ENCODE results near the gene ATP6V1F.

The ATP6V1F gene, protein sequence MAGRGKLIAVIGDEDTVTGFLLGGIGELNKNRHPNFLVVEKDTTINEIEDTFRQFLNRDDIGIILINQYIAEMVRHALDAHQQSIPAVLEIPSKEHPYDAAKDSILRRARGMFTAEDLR

DNA sequence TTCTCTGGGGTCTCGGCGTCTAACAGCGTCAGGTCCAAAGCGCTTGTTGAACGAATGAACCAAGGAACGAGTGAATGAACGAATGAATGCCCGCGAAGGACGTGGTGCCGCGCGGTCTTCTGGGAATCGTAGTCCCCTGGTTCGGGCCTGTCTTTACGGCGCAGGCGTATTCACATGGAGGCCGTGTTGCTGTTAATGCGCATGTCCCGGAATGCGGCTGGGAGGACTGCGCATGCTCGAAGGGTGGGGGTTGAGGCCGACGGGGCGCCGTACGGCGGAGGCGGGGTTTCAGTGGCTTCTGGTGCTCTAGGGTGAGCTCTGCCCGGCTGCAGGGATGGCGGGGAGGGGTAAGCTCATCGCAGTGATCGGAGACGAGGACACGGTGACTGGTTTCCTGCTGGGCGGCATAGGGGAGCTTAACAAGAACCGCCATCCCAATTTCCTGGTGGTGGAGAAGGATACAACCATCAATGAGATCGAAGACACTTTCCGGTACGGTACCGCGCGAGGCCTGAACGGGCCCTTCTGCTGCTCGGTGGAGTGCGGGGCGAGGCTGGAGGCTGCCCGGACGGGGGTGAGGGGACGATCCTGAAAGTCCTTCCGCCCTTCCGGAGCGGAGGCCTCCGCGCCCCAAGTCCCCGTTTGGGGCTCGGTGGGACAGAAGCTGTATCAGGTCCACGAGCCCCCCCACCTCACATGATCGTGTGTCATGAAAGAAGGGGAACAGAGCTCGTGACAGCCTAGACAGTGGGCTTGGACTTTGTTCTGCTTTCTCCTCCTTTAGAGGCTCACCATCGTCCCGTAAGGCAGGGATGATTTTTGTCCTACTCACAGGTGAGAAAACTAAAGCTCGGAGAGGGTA lies at the start of gene ATP6V1F:
Gene ATP6V1F (plus strand): TSS at position 286 of the 862 bp plus-strand sequence. CDS start 49 bp downstream, at position 335.
- DNase-seq (ENCODE audit: low spot score), result peak; percentile 98

DNA sequence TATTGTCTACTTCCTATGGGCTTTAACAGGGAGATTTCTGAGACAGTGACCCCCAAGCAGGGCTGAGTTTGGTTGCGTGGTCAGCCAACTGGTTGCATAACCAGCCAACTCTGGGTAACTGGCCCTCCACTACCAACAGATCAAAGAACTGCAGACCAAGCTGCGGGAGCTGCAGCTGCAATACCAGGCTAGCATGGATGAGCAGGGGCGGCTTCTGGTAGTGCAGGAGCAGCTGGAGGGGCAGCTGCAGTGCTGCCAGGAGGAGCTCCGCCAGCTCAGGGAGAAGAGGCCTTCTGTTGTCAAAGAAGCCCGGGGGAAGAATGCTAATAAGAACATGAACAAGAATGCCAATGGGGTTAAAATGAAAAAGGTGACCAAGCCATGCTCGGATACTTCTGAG lies 48.2 kb upstream of the ATP6V1F start:
- no peak for DNase-seq (ENCODE audit: low spot score)

GRCh38 chr7:128815289-128815942 lies 47.2 kb upstream of the ATP6V1F start:
- DNase-seq (ENCODE audit: low spot score), result no peak

- no peak for DNase-seq (ENCODE audit: low spot score)
Measured at GRCh38 chr7:128818694-128819093, 44.0 kb upstream of the ATP6V1F start.

DNA sequence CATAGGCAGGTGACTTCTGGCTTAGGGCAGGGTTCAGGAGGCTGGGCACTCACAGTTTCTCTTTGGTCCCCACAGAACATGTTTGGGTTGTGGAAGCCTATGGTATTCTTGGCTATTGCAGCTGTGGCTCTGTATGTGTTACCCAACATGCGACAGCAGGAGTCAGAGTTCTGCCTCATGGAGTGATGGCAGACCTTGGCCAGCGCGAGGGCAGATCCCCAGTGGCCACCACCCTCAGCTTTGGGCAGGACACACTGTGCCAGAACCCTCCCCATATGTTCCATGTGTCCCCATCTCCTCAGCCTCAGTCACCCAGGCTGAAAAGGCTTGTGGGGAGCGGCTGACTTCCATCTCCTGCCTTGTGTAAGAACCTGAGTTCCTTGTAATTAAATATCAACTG lies 40.9 kb upstream of the ATP6V1F start:
- no peak for DNase-seq (ENCODE audit: low spot score)

DNA sequence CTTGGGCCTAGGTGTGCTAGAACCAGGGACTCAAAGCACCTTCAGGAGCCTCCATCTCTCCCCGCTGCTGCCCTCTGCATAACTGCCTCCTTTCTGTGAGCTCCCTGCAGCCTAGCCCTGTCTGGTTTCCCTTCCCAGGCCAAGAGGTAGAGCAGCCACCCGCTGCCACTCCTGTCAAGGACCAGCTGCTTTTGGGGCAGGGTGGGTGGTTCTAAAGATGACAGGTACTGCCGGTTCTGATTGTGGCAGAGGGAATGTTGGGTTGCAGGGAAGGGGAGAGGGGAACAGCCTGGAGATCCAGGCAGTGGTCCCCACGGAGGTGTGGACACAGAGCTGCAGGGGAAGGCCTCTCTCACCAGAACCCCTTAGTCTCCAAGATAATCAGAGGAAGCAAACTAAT lies 36.1 kb upstream of the ATP6V1F start:
- no peak for DNase-seq (ENCODE audit: low spot score)

GRCh38 chr7:128826916-128827247 lies 35.8 kb upstream of the ATP6V1F start:
- no peak for DNase-seq (ENCODE audit: low spot score)

DNA sequence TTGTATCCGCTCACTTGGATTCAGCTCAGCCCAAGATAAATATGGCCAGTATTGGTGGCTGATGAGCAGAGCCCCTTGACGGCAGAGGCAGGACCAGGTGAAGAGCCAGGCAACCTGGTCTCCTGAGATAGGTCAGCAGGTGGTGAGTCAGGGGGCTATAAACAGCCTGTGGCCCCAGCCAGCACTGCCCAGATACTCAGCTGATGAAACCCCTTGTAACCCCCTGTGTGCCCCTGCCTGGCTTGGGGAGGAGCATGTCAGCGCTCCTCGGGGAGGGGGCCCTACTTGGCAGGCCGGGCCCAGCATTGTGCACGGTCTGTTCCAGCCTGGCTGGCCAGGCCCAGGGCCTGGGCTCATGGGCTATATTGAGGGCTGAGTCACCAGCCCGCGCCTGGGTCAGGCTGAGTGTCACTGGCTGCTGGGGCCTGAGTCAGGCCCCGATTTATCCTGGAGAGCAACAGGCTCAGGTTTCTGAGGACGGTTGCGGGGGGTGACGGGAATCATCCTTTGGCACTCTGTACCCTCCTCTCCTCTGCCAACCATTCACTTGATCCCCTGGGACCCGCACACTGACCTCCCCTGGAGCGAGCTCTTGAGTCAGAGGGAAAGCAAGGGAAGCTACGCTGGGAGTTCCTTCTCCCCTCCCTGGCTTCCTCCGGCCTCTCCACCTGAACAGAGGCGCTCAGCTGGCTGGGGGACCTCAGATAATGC lies 35.3 kb upstream of the ATP6V1F start:
- no peak for DNase-seq (ENCODE audit: low spot score)

DNA sequence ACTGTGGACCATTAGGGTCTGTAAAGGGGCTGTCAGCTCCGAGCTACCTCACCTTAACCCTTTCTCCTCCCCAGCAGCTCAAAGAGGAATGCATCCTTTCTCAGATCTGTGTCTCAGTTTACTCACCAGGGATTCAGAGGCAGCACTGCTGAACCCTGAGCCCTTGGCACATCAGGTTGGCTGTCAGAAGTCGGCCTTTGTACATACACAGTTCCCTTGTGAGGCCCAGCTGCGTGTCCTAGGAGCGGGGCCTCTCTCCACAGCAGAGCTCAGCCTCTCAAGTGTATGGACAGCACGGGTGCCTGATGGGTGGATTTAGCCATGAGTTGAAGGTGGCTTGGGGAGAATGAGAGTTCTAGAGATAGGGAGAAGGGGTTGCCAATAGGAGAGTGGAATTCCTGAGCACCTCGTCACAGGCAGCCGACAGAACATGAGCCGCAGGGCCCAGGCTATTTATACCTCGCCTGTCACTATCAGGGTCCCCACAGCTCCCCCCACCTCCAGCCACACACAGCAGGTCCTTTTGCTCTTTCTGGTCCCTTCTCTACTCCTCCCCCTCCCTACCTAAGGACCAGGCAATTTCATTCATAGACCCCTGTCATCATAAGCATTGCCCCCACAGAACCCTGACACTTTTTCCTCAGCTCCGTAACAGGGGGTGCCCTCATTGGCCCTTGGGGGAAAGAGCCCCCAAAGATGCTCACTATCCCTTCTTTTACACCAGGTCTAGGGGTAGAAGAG lies 34.5 kb upstream of the ATP6V1F start:
- DNase-seq (ENCODE audit: low spot score), result no peak

- no peak for DNase-seq (ENCODE audit: low spot score)
Measured at GRCh38 chr7:128829391-128830166, 33.1 kb upstream of the ATP6V1F start.

DNA sequence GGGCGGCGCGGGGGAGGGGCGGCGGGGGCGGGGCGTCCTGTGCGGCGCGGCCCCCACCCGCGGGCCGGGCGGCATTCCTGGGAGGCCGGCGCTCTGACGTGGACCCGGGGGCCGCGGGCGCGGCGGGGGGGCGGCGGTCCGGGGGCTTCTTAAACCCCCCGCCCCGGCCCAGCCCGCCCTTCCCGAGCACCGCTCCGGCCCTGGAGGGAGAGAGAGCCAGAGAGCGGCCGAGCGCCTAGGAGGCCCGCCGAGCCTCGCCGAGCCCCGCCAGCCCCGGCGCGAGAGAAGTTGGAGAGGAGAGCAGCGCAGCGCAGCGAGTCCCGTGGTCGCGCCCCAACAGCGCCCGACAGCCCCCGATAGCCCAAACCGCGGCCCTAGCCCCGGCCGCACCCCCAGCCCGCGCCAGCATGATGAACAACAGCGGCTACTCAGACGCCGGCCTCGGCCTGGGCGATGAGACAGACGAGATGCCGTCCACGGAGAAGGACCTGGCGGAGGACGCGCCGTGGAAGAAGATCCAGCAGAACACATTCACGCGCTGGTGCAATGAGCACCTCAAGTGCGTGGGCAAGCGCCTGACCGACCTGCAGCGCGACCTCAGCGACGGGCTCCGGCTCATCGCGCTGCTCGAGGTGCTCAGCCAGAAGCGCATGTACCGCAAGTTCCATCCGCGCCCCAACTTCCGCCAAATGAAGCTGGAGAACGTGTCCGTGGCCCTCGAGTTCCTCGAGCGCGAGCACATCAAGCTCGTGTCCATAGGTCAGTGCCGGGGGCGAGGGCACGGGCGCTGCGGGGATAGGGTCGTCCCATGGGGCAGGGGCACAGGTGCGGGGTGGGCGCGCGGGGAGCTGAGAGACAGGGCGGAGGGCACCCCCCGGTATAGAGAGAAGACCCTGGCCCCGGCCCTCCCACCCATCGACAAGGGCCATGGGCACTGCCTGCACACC lies 32.2 kb upstream of the ATP6V1F start, which contains the start of gene FLNC:
Gene FLNC (plus strand): TSS at position 176 of the 947 bp plus-strand sequence. CDS start 232 bp downstream, at position 408.
- peak; percentile 65 for DNase-seq (ENCODE audit: low spot score)

DNA sequence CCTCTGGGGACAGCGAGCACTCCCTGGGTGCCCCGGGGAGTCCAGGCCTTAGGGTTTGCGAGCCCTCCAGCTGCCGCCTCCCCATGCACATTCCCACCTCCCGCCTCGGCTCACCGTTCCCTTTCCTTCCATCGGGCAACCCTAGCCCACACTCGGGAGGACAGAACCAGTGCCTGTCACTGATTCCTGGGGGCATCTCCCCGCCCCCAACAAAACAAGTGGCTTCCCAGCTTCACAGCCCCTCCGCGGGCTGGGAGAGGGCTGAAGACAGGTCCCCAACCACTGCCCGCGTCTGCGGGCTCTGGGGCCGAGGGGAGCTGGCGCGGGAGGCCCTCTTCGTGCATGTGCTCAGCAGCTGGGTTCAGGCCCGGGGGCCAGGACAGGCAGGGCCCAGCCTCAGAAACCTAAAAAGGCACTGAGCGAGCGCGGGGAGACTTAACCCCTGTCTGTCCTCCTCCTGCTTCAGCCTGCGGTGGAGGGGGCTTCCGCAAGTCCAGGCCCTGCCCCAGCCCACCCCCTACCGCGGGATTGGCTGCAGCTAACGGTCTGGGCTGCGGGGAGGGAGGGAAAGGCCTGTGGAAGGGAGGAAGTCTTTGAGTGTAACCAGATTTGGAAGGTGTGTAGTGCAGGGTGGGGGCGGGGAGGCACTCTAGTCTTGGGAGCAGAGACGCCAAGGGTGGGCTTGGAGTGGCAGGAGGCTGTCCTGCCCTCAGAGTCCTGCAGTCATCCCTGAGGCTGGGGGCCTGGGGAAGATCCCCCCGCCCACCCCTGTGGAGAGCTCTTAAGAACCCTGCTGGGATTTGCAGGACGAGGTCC lies 31.3 kb upstream of the ATP6V1F start:
- DNase-seq (ENCODE audit: low spot score), result no peak

- no peak for DNase-seq (ENCODE audit: low spot score)
Measured at GRCh38 chr7:128831994-128832879, 30.4 kb upstream of the ATP6V1F start.

- DNase-seq (ENCODE audit: low spot score), result no peak
Measured at GRCh38 chr7:128832880-128833147, 29.8 kb upstream of the ATP6V1F start.

DNA sequence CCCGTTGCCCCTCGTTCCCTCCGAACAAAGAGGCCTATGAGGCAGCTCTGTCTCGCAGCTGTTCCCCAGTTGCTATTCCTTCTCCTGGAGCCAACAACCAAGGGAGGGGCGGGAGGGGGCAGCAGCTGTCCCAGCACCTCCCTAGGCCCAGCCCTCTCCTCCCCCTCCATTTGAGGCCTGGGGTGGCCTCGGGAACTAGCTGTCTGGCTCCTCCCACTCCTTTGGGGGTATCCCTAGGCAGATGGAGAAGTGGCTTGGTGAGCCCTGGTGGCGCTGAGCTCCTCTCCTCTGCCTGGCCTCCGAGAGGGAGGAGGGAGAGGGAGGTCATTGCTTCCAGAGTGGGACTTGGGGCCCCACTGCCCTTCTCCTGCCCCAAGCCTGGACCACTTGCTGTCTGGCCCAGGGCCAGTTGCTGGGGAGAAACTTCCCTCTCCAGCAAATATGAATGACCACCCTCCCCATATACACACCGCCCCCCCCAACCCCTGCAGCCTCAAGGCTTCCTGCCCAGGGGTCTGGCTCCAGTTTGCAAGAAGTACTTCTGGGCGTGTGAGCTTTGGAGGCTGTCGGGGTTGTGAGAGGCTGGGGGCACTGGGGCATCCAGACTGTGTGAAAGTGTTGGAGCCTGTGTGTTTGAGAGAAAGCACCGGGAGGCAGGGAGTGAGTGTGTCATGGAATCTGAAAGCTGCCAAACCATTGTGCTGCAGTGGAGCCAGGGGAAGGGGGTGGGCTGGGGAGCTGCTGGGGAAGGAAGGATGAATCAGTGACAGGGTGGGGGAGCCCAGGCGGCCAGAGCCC lies 29.3 kb upstream of the ATP6V1F start:
- DNase-seq (ENCODE audit: low spot score), result no peak

DNA sequence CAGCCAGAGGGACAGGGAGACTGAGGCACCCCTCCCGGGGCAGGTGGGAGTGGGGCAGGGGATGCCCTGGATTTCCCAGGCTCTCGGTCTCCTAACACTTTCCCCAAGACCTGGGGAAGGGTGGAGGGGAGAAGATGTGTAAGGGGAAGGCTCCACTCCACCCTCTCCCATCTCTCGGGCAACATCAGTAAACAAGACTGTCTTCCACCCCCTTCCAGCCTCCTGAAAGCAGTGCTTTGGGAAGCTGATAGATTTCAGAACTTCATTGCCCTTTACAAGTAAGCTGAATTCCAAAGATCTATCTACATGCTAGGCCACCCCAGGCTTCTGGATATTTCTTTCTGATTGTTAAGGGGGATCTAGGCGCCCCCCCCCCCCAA lies 28.7 kb upstream of the ATP6V1F start:
- no peak for DNase-seq (ENCODE audit: low spot score)

DNA sequence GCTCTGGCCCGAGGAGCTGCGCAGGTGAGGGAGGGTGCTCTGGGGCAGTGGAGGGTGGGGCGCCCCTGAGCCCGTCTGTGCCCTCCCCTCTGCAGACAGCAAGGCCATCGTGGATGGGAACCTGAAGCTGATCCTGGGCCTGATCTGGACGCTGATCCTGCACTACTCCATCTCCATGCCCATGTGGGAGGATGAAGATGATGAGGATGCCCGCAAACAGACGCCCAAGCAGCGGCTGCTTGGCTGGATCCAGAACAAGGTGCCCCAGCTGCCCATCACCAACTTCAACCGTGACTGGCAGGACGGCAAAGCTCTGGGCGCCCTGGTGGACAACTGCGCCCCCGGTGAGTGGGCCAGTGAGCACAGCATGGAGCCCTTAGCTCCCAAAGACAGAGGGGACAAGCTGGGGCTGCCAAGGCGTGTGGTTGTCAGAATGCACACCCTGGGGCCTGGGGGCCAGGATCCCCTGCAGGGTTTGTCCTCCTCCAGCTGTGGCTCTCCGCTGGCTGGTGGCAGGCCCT lies 27.4 kb upstream of the ATP6V1F start:
- DNase-seq (ENCODE audit: low spot score), result no peak

Data from D341Med (cell line).